ENCODE measurements around the gene EPHB4. TPM values are rescaled to one million over a fixed set of nuclear protein-coding genes. Genes with fewer than 3 reads are reported as not detected.

Gene EPHB4
- total RNA-seq, result 10 to 100 TPM in 1 of 2 donors, 1 to 10 TPM in 1; 3.7 to 11.1 TPM

DNA sequence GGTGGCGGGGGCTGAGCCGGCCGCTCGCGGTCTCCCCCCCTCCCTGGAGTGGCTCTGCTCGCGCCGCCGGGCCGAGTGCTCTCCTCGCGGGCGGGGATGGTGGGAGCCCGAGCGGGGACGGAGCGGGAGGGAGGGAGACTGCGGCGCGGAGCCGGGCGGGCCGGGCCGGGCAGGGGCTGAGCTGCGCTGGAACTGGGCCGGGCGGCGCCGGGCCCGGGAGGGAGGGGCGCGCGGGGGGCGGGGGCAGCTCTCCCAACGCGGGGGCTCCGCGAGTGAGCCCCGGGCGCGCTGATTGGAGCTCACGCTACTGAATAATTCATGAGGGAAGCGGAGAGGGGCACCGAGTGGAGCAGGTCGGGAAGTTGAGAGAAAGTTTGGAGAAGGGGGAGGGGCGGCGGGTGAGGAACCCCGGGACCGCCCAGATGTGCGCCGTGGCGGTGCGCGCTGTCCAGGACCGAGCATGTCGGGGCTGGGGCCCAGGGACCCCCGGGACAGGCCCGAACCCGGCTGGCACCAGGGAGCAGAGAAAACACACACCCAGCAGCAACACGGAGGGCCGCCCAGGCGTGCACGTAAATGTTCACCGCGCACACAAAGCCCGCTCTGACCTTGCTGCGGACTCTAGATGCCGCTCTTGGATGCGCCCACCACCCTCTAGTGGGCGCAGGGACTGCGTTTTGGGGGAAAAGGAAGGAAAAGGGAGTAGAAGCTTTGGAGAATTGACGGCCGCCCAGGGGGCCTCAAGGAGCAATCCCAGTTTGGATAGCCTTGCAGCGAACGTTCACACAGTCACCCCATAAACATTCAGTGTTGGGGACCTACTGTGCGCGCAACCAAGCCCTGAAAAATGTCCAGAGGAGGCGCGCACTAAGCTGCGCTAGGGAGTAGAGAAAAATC is at the start of gene EPHB4:
Gene EPHB4 (minus strand): TSS at position 194 of the 897 bp plus-strand sequence. CDS start 493 bp downstream, outside the sequence.
- DNase-seq (ENCODE audit: low spot score in 2 of 2) (no peak), ATAC-seq (peak in 1 of 2 donors; percentile 69)
- no peak within 1 kb of the TSS for H3K27ac Mint-ChIP-seq
- peaks cover 4 to 12% of the 10 kb centered on the region in 2 donors for H3K36me3 Mint-ChIP-seq
- no peaks in the 10 kb centered on the region for H3K9me3 Mint-ChIP-seq

DNA sequence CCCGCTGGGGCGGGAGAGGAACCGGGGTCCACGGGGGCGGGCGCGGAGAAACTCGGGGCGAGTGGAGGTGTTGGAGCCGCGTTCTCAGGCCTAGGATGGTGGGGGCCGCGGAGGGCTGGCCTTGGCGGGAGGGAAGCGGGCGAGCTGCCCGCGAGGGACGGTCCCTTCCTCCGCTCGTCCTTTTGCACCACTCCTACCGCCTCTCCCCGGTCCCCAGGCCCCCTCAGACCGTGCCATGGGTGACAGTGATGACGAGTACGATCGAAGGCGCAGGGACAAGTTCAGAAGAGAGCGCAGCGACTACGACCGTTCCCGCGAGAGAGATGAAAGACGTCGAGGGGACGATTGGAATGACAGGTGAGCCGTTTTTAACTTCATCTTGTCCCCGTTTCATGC is 48.0 kb upstream of the EPHB4 start:
- H3K36me3 Mint-ChIP-seq, result peaks cover 55 to 58% of the 10 kb centered on the region in 2 donors
- peak overlapping the region; percentile 97 to 99 for H3K27ac Mint-ChIP-seq
- ATAC-seq, result peak; percentile 52 to 67
- no peak for DNase-seq (ENCODE audit: low spot score in 2 of 2)
- H3K9me3 Mint-ChIP-seq, result no peaks in the 10 kb centered on the region

DNA sequence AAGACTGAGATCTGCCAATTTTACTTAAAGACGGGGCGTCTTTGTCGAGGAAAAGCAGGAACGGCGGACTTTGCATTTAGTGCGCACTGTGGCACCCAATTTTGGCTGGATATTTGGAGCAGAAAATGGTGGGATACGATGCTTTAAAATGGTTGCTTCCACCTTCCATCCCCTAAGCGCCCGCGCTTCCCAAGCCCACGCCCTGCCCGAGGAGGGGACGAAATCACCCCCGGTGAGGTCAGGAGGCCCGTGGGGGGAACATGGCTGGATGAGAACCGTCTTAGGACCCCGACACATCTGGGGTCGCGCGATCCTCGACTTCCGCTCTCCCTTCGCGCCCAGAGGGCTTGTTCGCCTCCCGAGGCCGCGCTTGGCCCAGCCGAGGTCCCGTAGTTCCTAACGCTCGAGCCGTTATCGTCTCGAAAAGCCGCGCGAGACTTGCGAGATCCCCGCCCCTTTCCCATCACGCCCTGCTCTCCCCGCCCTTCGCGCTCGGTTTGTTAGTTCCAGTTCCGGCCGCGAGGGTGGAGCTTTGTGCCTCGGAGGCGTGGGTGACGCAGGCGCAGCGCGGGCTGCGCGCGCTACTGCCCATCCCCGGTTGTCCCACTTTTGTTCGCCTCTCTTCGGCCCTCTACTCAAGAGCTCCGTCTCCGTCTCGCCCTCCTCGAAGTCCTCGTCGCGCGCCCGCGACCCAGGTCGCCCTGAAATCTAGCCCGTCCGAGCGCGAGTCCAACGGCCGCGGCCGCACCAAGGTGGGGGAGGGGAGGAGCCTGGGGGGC is 47.4 kb upstream of the EPHB4 start, which contains the start of gene SRRT:
Gene SRRT (plus strand): TSS at position 527 of the 779 bp plus-strand sequence. CDS start 488 bp downstream, outside the sequence.
- ATAC-seq, result peak; percentile 95 to 97
- peaks cover 52% of the 10 kb centered on the region in 2 donors for H3K36me3 Mint-ChIP-seq
- H3K9me3 Mint-ChIP-seq, result no peaks in the 10 kb centered on the region
- peak within 1 kb of the TSS; percentile 97 to 99 for H3K27ac Mint-ChIP-seq
- peak; percentile 98 for DNase-seq (ENCODE audit: low spot score in 2 of 2)

DNA sequence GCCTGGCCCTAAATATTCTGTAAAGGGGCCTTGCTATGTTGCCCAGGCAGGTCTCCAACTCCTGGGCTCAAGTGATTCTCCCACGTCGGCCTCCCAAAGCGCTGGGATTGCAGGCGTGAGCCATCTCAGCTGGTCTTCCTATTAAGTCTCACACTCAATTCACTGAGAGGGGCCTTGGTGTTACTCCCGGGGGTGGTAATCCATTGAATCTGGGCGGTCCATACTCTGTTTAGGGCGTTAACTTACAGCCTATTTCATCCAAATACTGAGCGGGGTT is 46.9 kb upstream of the EPHB4 start:
- Mint-ChIP-seq H3K36me3 (peaks cover 49 to 50% of the 10 kb centered on the region in 2 donors), H3K9me3 (no peaks in the 10 kb centered on the region), H3K27ac (peak overlapping the region; percentile 97 to 99)
- ATAC-seq (no peak), DNase-seq (ENCODE audit: low spot score in 2 of 2) (no peak)

DNA sequence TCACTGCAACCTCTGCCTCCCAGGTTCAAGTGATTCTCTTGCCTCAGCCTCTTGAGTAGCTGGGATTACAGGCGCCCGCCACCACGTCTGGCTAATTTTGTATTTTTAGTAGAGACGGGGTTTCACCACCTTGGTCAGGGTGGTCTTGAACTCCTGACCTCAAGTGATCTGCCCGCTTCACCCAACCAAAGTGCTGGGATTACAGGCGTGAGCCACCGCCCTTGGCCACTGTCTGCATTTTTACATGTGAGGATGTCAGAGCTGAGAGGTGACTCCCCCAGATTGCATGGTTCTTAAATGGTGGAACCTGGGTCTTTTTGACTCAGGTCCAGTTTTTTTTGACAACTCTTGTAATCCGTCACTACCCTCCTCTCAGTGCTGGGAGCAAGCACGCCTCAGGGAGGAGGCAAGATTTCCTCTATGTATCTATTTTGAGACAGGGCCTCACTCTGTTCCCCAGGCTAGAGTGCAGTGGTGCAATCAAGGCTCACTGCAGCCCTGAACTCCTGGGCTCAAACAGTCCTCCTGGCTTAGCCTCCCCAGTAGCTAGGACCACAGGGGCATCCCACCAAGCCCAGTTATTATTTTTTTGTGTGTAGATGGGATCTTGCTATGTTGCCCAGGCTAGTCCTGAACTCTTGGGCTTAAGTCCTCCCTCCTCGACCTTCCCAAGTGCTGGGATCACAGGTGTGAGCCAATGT is 46.4 kb upstream of the EPHB4 start:
- ATAC-seq (no peak), DNase-seq (ENCODE audit: low spot score in 2 of 2) (no peak)
- Mint-ChIP-seq H3K27ac (peak overlapping the region; percentile 97 to 99), H3K9me3 (no peaks in the 10 kb centered on the region), H3K36me3 (peaks cover 46 to 49% of the 10 kb centered on the region in 2 donors)

DNA sequence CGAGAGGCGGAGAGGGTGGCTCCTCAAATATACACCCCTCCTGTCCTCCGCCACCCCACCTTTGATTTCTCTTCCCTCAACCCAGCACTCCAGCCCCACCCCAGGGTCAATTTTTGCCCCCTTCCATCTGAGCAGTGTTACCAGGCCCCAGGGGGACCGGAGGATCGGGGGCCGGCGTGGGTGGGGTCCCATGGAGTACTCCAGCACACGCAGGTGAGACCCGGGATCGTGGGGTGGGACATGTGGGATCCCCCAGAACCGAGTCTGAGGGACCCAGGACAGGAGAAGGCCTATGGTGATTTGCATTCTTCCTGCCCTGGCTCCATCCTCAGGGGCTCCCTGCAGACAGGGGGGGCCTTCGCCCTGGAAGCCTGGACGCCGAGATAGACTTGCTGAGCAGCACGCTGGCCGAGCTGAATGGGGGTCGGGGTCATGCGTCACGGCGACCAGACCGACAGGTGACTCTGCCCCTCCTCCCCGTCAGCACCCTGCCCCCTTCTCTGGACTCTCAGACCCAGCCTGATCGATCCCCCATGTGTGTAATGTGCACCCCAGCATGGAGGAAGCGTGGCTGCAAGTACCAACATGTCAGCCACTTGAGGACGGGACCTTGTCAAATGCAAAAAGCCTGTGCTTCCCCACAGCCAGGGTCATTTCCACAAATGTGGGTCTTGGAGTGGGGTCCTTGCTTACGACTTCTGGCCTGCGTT is 40.6 kb upstream of the EPHB4 start:
- Mint-ChIP-seq H3K27ac (peak overlapping the region; percentile 88 to 96), H3K9me3 (no peaks in the 10 kb centered on the region), H3K36me3 (peaks cover 6 to 11% of the 10 kb centered on the region in 2 donors)
- ATAC-seq (no peak), DNase-seq (ENCODE audit: low spot score in 2 of 2) (no peak)

DNA sequence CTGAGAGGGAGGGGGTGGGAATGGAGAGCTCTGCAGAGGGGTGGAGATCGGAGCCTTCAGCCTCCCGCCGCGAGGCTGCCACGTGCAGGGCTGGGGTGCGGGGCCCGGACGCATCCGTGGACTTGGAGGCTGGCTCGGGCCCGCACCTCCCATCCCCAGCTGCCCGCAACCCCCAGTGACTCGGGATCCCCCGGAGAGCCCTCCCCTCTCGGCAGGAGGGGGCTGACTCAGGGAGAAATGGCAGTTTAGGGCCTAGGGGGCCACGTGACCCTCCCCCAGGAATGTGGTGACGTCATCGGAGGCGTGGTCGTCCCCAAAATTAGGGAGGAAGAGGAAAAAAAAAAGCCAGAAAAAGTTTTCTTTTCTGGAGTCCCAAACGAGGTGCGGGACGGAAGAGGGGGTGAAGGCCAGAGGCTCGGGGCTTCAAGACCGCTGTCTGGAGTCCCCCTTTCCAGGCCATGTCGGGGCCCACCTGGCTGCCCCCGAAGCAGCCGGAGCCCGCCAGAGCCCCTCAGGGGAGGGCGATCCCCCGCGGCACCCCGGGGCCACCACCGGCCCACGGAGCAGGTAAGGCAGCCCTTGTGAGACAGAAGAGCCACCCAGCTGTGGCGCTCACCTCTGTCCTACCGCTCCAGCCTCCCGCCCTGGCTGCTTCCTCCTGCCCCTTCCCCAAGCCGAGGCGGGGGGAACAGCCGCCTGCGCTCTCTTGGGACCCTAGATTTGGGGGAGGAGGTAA is 39.9 kb upstream of the EPHB4 start, which contains the start of gene TRIP6:
Gene TRIP6 (plus strand): TSS at position 348 of the 736 bp plus-strand sequence. CDS start 111 bp downstream, at position 459.
- no peaks in the 10 kb centered on the region for H3K9me3 Mint-ChIP-seq
- peak; percentile 72 to 88 for ATAC-seq
- H3K27ac Mint-ChIP-seq, result peak within 1 kb of the TSS; percentile 96 to 98
- H3K36me3 Mint-ChIP-seq, result peaks cover 6 to 11% of the 10 kb centered on the region in 2 donors
- DNase-seq (ENCODE audit: low spot score in 2 of 2), result peak; percentile 62 to 84

DNA sequence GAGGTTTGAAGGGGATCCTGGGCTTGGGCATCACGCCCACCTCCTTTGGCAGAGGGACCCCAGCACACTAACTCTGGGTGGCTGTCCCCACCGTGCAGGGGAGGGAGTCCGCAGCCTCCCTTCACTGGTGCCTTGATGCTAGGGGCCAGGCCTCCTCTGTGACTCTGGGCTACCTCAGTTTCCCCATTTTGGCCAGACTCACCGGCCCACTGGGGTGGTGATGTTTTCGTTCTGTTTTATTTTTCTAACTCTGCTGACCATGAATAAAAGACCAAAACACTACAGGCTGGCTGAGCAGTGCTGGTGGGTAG is 39.4 kb upstream of the EPHB4 start:
- Mint-ChIP-seq H3K27ac (peak overlapping the region; percentile 96 to 98), H3K36me3 (peaks cover 6 to 10% of the 10 kb centered on the region in 2 donors), H3K9me3 (no peaks in the 10 kb centered on the region)
- ATAC-seq (no peak), DNase-seq (ENCODE audit: low spot score in 2 of 2) (no peak)

DNA sequence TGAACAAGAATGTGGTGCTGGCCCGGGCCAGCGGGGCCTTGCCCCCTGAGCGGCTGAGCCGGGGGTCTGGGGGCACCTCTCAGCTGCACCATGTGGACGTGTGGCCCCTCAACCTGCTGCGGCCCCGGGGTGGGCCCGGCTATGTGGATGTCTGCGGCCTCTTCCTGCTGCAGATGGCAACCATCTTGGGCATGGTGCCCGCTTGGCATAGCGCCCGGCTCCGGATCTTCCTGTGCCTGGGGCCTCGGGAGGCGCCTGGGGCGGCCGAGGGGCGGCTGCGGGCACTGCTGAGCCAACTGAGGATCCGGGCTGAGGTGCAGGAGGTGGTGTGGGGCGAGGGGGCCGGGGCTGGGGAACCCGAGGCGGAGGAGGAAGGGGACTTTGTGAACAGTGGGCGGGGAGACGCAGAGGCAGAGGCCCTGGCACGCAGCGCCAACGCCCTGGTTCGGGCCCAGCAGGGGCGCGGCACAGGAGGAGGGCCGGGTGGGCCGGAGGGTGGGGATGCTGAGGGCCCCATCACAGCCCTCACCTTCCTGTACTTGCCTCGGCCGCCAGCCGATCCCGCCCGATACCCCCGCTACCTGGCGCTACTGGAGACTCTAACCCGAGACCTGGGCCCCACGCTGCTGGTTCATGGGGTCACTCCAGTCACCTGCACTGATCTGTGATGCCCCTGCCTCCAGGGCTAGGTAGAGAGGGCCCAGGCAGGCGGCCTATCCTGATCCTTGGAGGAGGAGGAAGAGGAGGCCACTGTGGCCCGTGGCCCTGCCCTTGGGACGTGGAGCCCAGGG is 38.8 kb upstream of the EPHB4 start:
- ATAC-seq (peak; percentile 48 to 57), DNase-seq (ENCODE audit: low spot score in 2 of 2) (no peak)
- Mint-ChIP-seq H3K36me3 (peaks cover 6% of the 10 kb centered on the region in 2 donors), H3K9me3 (no peaks in the 10 kb centered on the region), H3K27ac (peak overlapping the region; percentile 44 to 96)

DNA sequence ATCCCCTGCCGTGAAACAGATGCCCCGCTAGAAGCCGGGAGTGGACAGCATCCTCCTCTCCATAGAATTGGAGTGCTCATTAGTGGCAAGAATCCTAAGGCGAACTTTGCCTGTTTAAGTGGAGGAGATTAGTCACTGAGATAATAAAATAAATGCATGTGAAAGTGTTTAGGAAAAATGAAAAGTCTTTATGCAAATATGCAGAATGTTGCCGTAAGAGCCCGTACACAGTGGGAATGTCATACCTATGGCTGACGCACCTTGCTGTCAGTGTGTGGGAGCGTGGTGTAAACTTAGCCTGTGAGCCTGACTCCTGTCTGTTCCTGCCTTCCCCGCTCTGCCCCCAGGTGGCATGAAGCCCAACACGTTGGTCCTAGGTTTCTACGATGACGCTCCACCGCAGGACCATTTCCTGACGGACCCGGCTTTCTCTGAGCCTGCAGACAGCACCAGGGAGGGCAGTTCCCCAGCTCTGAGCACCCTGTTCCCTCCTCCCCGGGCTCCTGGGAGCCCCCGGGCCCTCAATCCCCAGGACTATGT is 38.1 kb upstream of the EPHB4 start:
- Mint-ChIP-seq H3K9me3 (no peaks in the 10 kb centered on the region), H3K36me3 (peaks cover 6 to 11% of the 10 kb centered on the region in 2 donors), H3K27ac (peak overlapping the region in 1 of 2 donors; percentile 96)
- ATAC-seq, result no peak
- no peak for DNase-seq (ENCODE audit: low spot score in 2 of 2)

DNA sequence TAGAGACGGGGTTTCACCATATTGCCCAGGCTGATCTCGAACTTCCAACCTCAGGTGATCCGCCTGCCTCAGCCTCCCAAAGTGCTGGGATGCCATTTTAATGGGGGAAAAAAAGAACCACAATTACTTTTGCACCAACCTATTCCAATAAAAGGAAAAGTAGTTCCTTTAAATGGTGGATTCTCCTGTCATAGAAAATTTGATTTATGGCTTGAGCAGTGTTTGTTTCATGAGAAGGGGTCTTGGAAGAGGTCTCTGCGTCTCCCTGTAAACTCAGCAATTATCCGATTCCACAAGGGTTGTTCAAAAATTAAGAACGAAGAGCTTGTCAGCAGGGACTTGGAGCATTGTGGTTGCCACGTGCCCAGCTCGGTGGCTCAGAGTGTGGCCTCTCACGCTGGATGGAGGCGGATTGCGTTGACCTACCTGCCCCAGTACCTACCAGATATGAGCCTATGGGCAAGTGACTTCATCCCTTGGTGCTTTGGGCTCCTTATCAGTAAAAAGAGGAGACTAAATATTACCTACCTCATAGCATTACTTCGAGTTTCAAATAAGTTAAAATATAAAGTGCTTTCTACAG is 37.0 kb upstream of the EPHB4 start:
- no peaks in the 10 kb centered on the region for H3K9me3 Mint-ChIP-seq
- DNase-seq (ENCODE audit: low spot score in 2 of 2) (no peak), ATAC-seq (no peak)
- peaks cover 6 to 18% of the 10 kb centered on the region in 2 donors for H3K36me3 Mint-ChIP-seq
- no peak overlapping the region for H3K27ac Mint-ChIP-seq

DNA sequence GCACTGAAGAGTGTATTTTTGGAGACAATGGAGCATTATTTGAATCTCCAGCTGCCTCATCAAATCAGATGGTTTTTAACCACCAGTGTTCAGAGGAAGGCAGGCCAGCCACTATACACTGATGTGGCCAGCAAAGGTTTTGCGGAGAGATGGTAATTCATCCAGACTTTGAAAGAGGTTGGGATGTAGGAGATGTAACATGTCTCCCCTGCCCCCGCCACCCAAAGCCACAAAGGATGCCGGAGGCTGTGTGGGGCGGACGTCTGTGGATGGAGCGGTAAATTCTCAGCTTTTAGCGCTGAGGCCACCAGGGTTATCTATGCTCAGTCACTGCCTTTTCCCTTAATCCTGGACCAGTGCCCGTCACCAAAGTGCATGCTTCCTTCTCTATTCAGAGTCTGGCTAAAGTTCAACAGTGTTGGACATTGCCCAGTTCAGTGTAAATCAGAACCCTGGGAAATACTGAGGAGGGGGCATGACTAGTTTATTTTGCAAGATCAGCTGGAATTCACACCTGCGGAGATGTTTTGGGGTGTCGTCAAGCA is 36.2 kb upstream of the EPHB4 start:
- Mint-ChIP-seq H3K36me3 (peaks cover 6 to 18% of the 10 kb centered on the region in 2 donors), H3K27ac (no peak overlapping the region), H3K9me3 (no peaks in the 10 kb centered on the region)
- no peak for ATAC-seq
- DNase-seq (ENCODE audit: low spot score in 2 of 2), result no peak

DNA sequence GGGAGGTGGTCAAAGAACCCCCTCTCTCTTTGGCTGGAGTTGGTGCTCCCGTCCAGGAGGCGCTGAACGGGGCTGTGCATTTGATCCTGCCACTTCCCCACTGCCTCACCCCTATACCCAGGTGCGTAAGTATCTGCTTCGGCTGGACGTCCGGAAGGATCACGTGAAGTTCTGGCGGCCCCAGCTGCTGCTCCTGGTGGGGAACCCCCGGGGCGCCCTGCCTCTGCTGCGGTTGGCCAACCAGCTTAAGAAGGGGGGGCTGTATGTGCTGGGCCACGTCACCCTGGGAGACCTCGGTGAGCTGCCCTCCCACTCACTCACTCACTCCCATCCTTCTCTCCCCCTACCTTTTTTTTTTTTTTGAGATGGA is 34.3 kb upstream of the EPHB4 start:
- ATAC-seq, result no peak

More for the DNA sequence above, 34.3 kb upstream of the EPHB4 start:
- H3K9me3 Mint-ChIP-seq, result no peaks in the 10 kb centered on the region
- peaks cover 0 to 11% of the 10 kb centered on the region in 2 donors for H3K36me3 Mint-ChIP-seq
- DNase-seq (ENCODE audit: low spot score in 2 of 2), result no peak
- H3K27ac Mint-ChIP-seq, result no peak overlapping the region
